ENCODE data around the gene ADAMTS2. TPM values are rescaled to one million over a fixed set of nuclear protein-coding genes. Genes with fewer than 3 reads are reported as not detected.

The ADAMTS2 gene
- total RNA-seq, 3 donors from 2014 or later (not counting 1 experiment from before 2014, with no cell fraction given) = 0.28 TPM; not detected in 2

DNA sequence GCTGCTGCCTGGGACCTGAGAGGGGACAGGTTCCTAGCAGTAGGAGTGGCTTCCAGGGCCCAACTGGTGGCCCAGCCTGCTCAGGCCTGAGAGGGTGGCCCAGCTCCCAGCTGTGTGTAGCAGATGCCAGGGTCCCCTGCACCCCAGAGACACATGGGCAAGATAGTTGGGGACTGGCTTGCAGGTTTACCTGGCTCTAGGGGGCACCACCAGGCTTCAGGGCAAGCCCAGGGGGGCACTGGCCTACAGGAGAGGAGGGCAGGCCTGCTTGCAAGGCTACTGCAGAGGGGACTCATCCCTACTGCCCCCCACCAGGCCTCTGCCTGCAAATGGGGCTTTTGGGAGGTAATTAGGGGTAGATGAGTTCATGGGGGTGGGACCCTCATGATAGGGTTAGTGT, 161.8 kb downstream of the ADAMTS2 start:
- Histone ChIP-seq H3K9me3 (ENCODE audit: control insufficient read depth, insufficient read depth, low read length) (no peaks in the 10 kb centered on the region), H3K27me3 (ENCODE audit: control insufficient read depth, insufficient read depth, low read length) (no peaks in the 10 kb centered on the region), H3K36me3 (ENCODE audit: control insufficient read depth, insufficient read depth, low read length) (no peaks in the 10 kb centered on the region), H3K4me3 (ENCODE audit: low read length) (no peak overlapping the region), H3K27ac (ENCODE audit: low read length) (no peak overlapping the region), H3K4me1 (ENCODE audit: control insufficient read depth, insufficient read depth, low read length) (no peaks in the 10 kb centered on the region)
- peaks cover 10 to 19% of the 10 kb centered on the region in 2 donors for H3K27me3 Mint-ChIP-seq (ENCODE audit: low read depth in 2 of 2)
- no peaks in the 10 kb centered on the region for H3K36me3 Mint-ChIP-seq
- no peak overlapping the region for H3K4me3 Mint-ChIP-seq
- peaks cover 6 to 7% of the 10 kb centered on the region in 2 donors for H3K4me1 Mint-ChIP-seq
- no peak for TF ChIP-seq CTCF (IDR thresholded peaks at IDR 0.05)
- no peak overlapping the region for H3K27ac Mint-ChIP-seq
- ATAC-seq (no peak), DNase-seq (no peak)
- H3K9me3 Mint-ChIP-seq = no peaks in the 10 kb centered on the region
- intact Hi-C loops (cut with micrococcal nuclease) = no loop called here

DNA sequence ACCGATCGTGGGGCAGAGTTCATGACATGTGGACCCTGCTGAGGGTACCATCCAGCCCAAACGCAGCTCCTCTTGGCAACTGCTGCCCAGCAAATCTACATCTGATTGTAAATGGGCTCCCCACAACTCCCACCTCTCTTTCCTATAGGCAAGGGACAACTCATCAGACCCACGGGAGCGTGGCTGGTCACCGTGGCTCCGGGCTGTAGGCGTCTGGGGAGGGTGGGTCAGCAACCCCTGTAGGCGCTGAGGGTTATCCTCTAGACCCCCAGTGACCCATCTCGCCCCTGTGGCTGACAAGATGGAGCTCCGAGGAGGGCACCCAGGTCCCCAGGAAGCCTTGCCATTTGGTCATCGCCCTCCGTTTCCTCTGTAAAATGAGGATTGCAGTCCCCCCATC, 162.7 kb downstream of the ADAMTS2 start:
- no peaks in the 10 kb centered on the region for H3K36me3 ChIP-seq (ENCODE audit: control insufficient read depth, insufficient read depth, low read length)
- DNase-seq = no peak
- Mint-ChIP-seq H3K4me3 (no peak overlapping the region), H3K27ac (no peak overlapping the region), H3K36me3 (no peaks in the 10 kb centered on the region), H3K4me1 (peaks cover 6 to 7% of the 10 kb centered on the region in 2 donors), H3K9me3 (no peaks in the 10 kb centered on the region), H3K27me3 (ENCODE audit: low read depth in 2 of 2) (peaks cover 10 to 19% of the 10 kb centered on the region in 2 donors)
- H3K4me1 ChIP-seq (ENCODE audit: control insufficient read depth, insufficient read depth, low read length) = no peaks in the 10 kb centered on the region
- no peak overlapping the region for H3K27ac ChIP-seq (ENCODE audit: low read length)
- no peaks in the 10 kb centered on the region for H3K27me3 ChIP-seq (ENCODE audit: control insufficient read depth, insufficient read depth, low read length)
- intact Hi-C loops (cut with micrococcal nuclease) = no loop called here
- TF ChIP-seq CTCF (IDR thresholded peaks at IDR 0.05) = no peak
- no peak for ATAC-seq
- H3K9me3 ChIP-seq (ENCODE audit: control insufficient read depth, insufficient read depth, low read length) = no peaks in the 10 kb centered on the region
- WGBS (ENCODE audit: insufficient coverage) = 88% methylated on average over 13 of the region's 13 CpGs
- H3K4me3 ChIP-seq (ENCODE audit: low read length) = no peak overlapping the region

DNA sequence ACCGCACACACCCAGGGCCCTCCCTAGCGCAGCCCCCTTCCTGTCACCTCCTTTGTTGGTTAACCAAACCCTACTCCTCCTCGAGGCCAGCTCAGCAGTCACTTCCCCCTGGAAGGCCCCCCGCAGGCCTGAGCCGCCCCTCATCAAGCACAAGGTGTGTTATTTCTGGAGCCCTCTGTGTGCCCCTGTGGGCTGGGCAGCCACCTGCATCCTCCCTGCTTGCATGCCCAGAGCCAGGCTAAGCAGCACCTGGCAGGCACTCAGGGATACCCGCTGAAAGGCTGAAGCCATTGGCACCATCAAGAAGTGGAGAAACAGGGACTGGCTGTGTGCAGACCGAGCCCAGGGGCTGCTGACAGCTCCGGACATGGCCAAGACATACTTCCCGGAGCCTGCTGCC, 163.3 kb downstream of the ADAMTS2 start:
- no peaks in the 10 kb centered on the region for H3K36me3 Mint-ChIP-seq
- intact Hi-C loops (cut with micrococcal nuclease) = no loop called here
- H3K9me3 ChIP-seq (ENCODE audit: control insufficient read depth, insufficient read depth, low read length) = no peaks in the 10 kb centered on the region
- peak overlapping the region in 1 of 2 donors; percentile 59 for H3K27ac Mint-ChIP-seq
- no peaks in the 10 kb centered on the region for H3K36me3 ChIP-seq (ENCODE audit: control insufficient read depth, insufficient read depth, low read length)
- H3K4me3 Mint-ChIP-seq = no peak overlapping the region
- H3K4me1 Mint-ChIP-seq = peaks cover 6 to 7% of the 10 kb centered on the region in 2 donors
- no peaks in the 10 kb centered on the region for H3K4me1 ChIP-seq (ENCODE audit: control insufficient read depth, insufficient read depth, low read length)
- H3K27me3 Mint-ChIP-seq (ENCODE audit: low read depth in 2 of 2) = peaks cover 10 to 19% of the 10 kb centered on the region in 2 donors
- TF ChIP-seq CTCF (IDR thresholded peaks at IDR 0.05) = no peak
- no peak for ATAC-seq
- WGBS (ENCODE audit: insufficient coverage) = 3% methylated on average over 9 of the region's 9 CpGs
- no peak overlapping the region for H3K27ac ChIP-seq (ENCODE audit: low read length)
- no peaks in the 10 kb centered on the region for H3K9me3 Mint-ChIP-seq
- DNase-seq = no peak
- H3K4me3 ChIP-seq (ENCODE audit: low read length) = no peak overlapping the region
- no peaks in the 10 kb centered on the region for H3K27me3 ChIP-seq (ENCODE audit: control insufficient read depth, insufficient read depth, low read length)

DNA sequence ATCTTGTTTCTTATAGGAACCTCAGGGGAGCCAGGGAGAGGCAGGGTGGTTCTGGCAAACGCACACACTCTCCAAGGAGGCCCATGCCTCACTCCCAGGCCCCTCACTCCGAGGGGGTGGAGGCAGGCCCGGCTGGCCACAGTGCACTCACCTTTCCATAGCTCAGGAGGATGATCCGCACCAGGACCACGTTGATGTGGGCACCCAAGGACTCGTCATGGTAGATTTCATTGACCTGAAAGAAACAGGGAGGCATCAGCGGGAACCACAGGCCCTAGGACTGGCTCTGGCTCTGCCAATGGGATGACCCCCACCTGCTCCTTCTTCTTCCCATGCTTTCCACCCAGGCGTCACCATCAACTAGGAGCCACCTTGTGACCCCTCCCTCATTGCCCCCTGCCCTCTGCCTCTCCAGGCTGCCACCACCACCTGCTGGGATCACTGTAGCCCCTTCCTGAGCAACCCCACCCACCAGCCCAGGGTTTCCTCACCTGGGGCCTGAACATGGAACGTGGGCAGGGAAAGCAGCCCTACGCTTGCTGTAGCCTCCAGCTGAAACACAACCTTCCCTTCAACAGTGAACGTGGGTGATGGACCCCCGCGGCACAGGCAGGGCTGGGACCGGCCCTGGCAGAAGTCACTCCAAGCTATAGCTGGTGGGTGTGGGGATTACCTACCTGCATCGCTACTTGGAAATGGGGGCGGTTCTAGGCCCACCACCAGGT, 164.2 kb downstream of the ADAMTS2 start:
- Mint-ChIP-seq H3K27ac (no peak overlapping the region), H3K27me3 (ENCODE audit: low read depth in 2 of 2) (peaks cover 10 to 24% of the 10 kb centered on the region in 2 donors), H3K36me3 (no peaks in the 10 kb centered on the region), H3K4me1 (peaks cover 6 to 7% of the 10 kb centered on the region in 2 donors), H3K4me3 (peak overlapping the region; percentile 25), H3K9me3 (no peaks in the 10 kb centered on the region)
- no peaks in the 10 kb centered on the region for H3K4me1 ChIP-seq (ENCODE audit: control insufficient read depth, insufficient read depth, low read length)
- intact Hi-C loops (cut with micrococcal nuclease) = no loop called here
- no peak for DNase-seq
- H3K4me3 ChIP-seq (ENCODE audit: low read length) = no peak overlapping the region
- no peaks in the 10 kb centered on the region for H3K36me3 ChIP-seq (ENCODE audit: control insufficient read depth, insufficient read depth, low read length)
- H3K27ac ChIP-seq (ENCODE audit: low read length) = no peak overlapping the region
- H3K9me3 ChIP-seq (ENCODE audit: control insufficient read depth, insufficient read depth, low read length) = no peaks in the 10 kb centered on the region
- TF ChIP-seq CTCF (IDR thresholded peaks at IDR 0.05) = no peak
- no peaks in the 10 kb centered on the region for H3K27me3 ChIP-seq (ENCODE audit: control insufficient read depth, insufficient read depth, low read length)
- WGBS (ENCODE audit: insufficient coverage) = 89% methylated on average over 12 of the region's 16 CpGs
- no peak for ATAC-seq

All from natural killer cell (primary cell).